Fibroblast of villous mesenchyme (primary cell): ENCODE data around the gene ATP9A. TPM values are rescaled to one million over a fixed set of nuclear protein-coding genes. Genes with fewer than 3 reads are reported as not detected.

Source experiments
- DNase-seq: peaks from one replicate; pipeline ENCODE4 v3.0.0-alpha.2; 2010; ENCODE audit warnings: low read depth
- H3K4me3 ChIP-seq: 2 replicates; pipeline ENCODE4 v1.5.1; 2011; ENCODE audit warnings: low read depth, mild to moderate bottlenecking, low read length
- total RNA-seq: library from RNA; depleted of rRNA; stranded (reverse); fragments of >200 nt; gene quantifications from 2 replicates; pipeline ENCODE4 v1.2.3, GENCODE V29; 2012
- TF ChIP-seq, protein P1 (sequence below): IDR thresholded peaks from 2 replicates; pipeline ENCODE4 v1.5.1; 2012; ENCODE audit warnings: low read depth, mild to moderate bottlenecking, low read length; ENCODE audit not compliant: insufficient read depth

The ATP9A gene
- total RNA-seq, 1 donor: 6.9 TPM

DNA sequence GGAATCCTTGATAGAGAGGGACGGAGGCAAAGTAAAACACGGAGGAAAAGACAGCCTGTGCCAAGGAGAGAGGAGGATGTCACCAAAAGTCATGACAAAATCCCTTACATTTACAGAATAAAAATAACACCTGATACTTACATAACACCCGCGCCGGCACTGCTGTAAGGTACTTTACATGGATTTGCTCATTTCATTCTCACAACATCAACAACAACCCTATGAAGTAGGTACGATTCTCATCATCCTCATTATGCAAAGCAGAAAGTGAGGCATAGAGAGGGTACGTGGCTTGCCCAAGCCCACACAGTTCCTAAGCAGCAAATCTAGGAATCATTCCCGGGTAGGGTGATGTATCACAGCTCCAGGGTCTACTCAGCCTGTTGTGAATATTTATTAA is 158.1 kb downstream of the ATP9A start:
- DNase-seq: no peak
- H3K4me3 ChIP-seq: no peak overlapping the region
- TF ChIP-seq, protein P1, sequence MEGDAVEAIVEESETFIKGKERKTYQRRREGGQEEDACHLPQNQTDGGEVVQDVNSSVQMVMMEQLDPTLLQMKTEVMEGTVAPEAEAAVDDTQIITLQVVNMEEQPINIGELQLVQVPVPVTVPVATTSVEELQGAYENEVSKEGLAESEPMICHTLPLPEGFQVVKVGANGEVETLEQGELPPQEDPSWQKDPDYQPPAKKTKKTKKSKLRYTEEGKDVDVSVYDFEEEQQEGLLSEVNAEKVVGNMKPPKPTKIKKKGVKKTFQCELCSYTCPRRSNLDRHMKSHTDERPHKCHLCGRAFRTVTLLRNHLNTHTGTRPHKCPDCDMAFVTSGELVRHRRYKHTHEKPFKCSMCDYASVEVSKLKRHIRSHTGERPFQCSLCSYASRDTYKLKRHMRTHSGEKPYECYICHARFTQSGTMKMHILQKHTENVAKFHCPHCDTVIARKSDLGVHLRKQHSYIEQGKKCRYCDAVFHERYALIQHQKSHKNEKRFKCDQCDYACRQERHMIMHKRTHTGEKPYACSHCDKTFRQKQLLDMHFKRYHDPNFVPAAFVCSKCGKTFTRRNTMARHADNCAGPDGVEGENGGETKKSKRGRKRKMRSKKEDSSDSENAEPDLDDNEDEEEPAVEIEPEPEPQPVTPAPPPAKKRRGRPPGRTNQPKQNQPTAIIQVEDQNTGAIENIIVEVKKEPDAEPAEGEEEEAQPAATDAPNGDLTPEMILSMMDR: no peak

DNA sequence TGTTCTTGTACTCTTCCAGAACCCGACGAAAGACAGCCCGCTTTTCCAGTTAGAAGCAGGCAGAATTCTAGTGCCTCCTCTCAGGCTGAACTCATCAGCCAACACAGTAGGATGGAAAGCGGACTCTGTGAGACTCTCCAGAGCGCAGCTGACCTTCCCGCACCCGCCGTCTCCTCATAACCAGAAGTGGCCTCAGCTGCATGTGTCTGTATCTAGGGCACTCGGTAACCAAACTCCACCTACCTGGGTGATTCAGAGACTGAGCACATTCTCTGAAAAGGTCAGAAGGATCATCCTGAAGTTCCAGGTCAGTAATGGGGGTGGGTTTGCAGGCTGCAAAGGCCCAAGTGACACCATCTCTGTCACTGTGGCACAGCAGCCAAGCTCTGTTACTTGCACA is 158.9 kb downstream of the ATP9A start:
- no peak for DNase-seq
- TF ChIP-seq, protein P1: no peak
- no peak overlapping the region for H3K4me3 ChIP-seq

DNA sequence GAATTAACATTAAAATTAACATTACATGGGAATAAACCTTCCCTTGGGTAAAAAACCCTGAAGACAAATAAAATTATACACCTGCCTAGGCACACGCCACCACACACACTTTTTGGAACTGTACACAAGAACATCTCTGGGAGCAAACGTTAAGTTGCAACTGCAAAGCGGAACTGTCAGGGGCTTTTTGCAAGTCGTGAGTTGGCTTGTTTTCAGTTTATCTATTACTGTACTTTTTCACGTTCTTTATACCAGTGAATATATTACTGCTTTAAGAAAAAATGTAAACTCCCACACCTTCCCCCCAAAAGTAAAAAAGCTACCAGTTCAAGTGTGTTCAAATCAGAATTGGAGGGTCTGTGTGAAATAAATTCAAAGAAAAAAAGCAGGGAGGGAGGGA is 160.1 kb downstream of the ATP9A start:
- TF ChIP-seq, protein P1: no peak
- no peak for DNase-seq
- H3K4me3 ChIP-seq: no peak overlapping the region

DNA sequence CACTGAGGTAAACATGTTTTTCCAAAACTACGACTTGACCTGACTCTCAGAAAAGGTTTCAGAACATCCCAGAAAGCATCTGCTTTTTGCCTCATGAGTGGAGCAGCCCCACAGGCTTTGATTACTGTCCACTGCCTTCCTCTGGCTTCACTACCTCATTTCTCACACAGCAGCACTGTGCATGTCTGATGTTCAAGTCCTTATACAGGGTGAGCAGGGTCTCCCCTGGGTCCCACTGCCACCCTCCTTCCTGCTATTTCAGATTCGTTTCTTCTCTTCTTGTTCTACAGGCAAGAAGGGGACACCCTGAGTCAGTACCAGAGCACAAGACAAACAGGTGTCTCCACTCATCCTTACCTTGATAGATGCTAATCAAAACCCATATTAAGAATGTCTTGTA is 161.0 kb downstream of the ATP9A start:
- no peak overlapping the region for H3K4me3 ChIP-seq
- TF ChIP-seq, protein P1: no peak
- DNase-seq: no peak

DNA sequence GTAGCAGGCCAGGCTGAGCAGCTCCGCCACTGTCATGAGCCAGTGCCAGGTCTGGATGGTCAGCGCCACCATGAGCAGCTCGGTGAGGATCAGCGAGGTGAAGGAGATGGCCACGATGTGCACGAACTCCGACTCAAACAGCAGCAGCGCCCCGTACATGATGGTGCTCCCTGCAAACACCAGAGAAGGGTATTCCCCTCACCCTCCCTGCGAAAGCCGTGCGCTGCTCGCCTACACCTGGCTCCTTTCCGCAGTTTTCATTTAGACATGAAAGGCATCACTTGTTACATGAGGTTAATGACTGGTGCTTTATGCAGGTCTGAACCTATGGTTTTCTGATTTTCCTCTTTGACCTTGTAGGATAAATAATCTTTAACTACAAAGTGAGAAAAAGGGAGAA is 163.3 kb downstream of the ATP9A start:
- DNase-seq: no peak
- no peak overlapping the region for H3K4me3 ChIP-seq
- TF ChIP-seq, protein P1: no peak

DNA sequence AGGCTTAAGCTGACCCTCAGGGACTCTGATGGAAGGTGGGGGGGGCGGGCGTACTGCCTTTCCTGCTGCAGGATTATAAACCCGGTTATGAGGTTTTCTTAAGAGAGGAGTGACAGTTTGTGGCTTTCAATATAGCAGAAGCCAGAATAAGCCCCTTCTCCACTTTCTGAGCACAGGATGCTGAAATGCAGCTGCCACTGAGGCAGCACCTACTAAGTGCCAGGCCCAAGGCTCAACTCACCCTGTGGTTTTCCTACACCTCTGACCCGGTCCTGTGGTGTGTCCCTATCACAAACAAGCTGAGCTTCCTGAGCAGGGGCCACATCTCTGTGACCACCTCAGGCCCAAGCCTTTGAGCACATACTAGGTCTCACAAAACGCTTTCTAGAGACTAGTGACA is 166.1 kb downstream of the ATP9A start:
- no peak overlapping the region for H3K4me3 ChIP-seq
- DNase-seq: no peak
- TF ChIP-seq, protein P1: no peak

DNA sequence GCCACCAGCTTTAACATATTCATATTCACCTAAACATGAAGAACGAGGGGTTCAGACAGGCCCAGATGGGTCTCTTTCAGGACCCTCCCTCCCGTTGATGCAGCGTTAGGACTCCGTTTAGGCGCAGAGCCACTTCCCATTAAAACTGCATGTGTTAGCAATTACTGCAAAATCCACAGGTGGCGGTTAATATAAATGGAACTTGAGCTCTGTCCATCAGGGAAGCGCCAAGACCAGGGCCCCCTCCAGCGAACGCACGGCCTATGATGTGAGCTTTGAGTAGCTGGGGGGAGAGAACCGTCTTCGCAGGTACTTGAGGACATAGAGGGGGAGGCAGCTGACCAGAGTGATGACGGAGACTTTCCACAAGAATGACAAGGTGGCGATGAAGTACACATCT is 167.2 kb downstream of the ATP9A start:
- H3K4me3 ChIP-seq: no peak overlapping the region
- no peak for DNase-seq
- TF ChIP-seq, protein P1: no peak
